NCI-H1930 (cell line): ENCODE measurements around the gene CDX1.

Source experiments
- DNase-seq, 2 experiments: peaks; one replicate each; lab custom pipeline; 2025; lab: John Stamatoyannopoulos, UW

CDX1 gene

DNA sequence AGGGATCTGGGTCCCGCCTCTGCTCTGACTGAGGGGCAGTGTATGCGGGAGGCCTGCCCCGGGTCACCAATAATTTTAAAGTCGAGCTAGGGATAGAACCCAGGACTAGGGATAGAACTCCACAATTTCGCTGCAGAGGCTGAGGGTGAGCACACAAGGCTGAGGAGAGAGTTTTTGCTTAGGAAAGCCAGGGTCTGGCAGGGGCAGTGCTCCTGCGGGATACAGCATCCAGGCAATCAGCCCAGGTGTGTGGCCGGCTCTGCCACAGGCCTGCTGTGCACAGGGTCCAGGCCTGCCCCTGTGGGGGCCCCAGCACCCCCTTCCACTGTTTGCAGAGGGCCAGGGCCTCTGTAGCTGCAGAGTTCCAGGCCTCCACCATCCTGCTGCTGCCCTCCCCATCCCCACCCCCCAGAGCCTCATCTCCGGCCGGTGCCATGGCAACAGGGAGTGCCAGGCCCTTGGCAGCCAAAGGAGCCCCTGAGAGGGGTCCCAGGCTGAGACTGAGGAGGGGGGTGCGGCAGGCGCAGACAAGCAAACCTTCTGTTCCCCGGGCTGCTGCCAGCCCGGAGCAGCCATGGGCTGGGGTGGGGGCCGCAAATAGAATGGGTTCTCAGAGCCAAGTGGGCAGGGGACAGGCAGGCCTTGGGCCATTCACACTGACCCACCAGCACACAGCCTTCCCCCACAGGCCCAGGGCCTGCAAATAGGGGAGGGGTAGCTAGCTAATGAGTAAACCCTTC, 19.5 kb upstream of the CDX1 start:
- no peak for DNase-seq

- DNase-seq, result no peak
Measured at GRCh38 chr5:150147670-150148069, 18.9 kb upstream of the CDX1 start.

- no peak for DNase-seq
Measured at GRCh38 chr5:150148117-150148927, 18.3 kb upstream of the CDX1 start.

DNA sequence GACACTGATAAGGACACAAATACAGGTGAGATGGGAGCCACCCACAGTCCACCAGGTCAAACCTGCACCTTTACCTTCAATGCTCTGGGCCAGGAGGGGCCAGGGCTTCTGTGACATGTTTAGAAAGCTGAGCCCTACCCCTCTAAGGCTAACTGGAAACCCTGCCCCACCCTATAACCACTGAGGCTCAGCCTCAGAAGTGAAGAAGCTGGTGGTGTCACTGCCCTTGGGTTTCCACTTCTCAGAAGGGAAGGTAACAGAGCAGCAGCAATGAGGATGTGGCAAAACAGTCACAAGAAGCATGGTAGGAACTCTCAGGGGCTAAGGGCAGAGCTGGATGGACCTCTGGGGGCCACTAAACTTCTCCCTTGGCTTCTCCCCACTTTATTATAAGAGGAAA, 17.0 kb upstream of the CDX1 start:
- DNase-seq, result no peak

DNA sequence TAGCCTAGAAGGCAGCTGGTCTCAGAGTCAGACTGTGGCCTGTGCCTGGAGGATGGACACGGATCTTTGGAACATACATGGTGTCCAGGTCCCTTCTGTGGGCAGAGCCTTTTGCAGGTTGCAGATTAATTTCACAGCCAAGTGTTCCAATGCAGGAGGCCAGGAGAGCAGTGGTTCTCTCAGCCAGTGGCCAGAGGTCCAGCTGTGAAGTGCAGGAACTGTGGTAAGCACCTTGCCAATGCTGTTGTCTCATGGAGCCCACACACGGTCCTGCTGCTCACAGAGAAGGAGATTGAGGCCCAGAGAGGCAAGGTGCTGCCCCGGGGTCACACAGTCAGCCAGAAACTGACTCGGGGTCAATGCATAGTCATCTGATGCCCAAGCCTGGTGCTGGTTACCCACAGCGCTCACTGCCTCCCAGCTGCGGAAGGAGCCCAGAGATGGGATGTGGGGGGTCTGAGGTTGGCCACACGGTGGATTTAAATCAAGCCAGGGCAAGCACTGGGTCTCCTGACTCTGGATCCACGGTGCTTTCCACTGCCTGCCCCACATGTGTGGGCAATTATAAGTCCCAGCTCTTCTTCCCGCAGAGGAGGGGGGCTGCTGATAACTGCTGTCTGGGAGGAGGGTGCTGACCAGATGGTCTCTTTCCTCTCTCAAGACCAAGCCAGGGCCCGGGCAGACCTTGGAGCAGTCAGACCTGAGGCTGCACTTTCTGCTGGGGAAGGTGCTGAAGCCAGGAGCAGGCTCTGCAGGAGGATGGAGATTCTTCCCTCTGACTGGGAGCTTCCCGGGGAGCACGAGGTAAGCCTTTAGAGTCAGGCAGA, 13.7 kb upstream of the CDX1 start:
- no peak for DNase-seq

DNA sequence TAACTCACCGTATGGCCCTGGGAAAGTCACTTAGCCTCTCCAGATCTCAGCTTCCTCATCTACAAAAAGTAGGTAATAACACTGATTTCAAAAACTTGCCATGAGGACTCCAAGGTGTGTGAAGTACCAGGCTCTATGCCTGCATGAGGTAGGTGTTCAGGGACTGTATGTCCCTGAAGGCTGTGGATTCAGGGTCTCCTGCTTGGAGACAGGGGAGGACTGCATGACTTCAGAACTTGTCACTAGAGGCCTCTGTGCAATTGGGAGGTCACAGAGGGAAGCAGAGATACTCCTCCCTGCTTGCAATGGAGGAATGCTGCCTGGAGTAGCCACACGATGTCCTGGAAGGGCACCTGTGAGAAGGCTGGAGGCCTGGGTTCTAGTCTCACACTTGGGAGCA, 13.1 kb upstream of the CDX1 start:
- no peak for DNase-seq

DNA sequence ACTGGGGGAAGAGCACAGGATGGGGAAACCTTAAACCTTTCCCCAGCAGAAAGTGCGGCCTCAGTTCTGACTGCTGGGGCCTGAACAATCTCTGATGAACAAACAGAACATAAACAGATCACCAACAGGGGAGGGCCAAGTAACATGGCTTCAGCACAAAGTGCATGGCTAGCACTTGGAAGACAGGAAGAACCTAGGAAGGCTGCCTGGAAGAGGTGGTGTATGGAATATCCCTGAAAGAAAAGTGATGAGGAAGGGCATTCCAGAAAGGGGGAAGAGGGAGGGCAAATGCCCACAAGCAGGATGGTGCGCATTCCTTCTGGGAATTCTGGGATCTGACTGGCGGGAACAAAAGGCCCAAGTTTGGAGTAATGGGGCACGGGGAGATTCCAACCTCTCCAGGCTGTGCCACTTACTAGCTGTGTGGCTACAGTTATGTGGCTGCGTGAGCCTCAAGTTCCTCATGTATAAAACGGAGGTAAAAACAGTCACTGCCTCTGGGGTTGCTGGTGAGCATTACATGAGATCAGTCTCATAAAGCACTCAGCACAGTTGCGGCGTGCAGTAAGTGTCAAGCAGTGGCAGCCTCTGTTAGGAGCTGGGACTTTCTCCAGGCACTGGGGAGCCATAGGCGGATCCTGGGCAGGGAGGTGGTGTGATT, 12.5 kb upstream of the CDX1 start:
- DNase-seq, result no peak

GRCh38 chr5:150154618-150155128, 11.9 kb upstream of the CDX1 start:
- DNase-seq, result no peak

DNA sequence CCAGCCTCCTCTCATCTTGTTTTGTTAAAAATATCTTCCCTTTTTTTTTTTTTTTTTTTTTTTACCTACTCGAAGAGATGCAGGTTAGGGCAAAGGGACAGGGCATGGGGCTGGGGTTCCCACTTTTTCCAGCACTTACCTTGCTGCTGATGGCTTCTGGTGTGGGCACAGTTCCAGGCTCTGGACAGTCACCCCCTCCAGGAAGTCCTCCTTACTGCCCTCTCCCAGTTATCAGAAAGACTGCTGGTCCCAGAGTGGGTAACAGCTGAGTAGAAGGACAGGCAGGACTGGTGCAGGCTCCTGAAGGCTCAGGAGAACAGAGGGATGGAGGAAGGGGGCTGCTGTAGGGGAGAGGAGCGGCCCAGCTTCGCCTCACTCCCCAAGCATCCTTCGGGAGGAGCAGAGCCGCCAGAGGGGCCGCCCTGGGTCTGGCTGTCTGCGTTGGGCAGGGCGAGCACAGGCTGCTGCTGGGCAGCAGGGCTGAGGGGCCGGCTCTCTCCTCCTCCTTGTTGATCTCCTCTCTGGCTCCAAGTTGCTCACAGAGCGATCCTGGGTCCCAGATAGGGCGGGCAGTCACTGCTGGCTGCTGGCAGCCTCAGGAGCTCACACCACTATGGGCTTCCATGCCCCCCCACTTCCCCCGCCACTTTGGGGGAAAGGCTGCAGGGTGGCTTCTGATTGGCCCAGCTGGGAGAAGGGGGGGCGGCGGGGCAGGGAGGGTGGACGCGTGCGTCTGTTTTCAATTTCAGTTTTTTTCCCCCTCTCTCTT, 11.1 kb upstream of the CDX1 start, which contains the start of gene PDGFRB:
Gene PDGFRB, minus strand, starts transcription at position 588 of the 769 bp plus-strand sequence. CDS start 18,798 bp downstream, outside the sequence.
- DNase-seq, result no peak

GRCh38 chr5:150156027-150156368, 10.6 kb upstream of the CDX1 start:
- DNase-seq, result no peak

- no peak for DNase-seq
Measured at GRCh38 chr5:150156540-150156939, 10.0 kb upstream of the CDX1 start.

DNA sequence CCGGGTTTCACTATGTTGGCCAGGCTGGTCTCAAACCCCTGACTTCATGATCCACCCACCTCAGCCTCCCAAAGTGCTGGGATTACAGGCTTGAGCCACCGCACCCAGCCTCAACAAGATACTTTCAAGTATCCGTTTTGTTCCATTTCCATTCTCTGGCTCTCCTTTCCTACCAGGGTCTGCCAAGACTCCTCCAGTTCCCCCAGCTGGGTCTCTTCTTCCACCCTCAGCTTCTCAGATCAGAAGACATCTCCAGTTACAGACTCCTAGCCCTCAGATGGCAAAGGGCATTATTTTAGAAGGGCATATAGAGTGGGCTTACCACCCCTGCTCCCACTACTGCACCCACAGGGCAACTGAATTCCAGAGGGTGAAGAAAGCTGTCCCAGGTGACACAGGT, 9.4 kb upstream of the CDX1 start:
- DNase-seq, result no peak

DNA sequence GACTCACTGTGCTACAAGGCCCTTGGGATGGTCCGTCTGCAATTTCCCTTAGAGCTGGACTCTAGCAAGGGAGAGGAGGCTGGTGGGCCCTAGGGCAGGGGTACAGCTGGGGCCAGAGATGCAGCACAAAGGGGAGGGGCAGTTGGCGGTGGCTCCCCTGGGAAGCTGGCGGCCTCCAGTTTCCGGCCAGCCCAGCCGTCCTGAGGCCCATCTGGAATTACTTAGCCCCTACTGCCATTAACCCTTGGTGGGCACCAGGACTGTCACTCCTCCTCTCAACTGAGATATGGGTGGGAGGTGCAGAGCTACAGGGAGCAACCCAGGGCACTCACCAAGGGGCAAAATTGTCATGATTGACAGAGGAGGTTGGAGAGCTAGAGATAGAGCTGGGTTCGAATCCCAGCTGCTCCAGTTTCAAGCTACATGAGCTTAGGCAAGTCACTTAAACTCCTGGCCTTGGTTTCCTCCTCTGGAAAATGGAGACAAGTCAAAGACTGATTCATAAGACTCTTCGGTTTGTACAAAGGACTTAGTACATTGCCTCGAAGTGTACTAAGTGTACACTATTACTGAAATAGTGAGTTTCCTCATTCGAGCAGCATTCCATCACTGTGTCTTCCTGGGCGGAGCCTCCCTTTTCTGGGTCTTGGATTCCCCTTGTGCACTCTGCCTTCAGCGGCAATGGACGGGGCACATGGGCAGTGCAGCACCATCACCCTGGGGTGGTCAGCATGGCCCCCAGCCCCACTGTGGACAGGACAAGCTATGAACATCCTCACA, 8.2 kb upstream of the CDX1 start:
- DNase-seq, result no peak

DNA sequence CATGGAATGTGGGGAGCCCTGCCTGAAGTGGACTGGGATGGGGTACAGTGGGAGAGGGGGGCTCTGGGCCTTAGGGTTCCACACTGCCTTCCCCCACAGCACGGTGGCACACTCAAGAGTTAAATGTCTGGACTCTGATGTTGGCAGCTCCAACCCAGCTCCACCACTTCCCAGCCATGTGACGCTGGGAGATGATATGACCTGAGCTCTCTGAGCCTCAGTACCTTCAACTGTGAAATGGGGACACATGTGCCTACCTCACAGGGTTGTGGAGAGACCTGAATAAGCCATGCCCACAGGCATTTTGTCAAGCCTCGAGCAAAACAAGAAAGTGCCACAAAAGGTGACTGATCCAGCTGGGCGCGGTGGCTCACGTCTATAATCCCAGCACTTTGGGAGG, 7.5 kb upstream of the CDX1 start:
- no peak for DNase-seq

GRCh38 chr5:150159741-150160179, 6.8 kb upstream of the CDX1 start:
- no peak for DNase-seq

GRCh38 chr5:150160448-150161081, 6.0 kb upstream of the CDX1 start:
- DNase-seq, result no peak

DNA sequence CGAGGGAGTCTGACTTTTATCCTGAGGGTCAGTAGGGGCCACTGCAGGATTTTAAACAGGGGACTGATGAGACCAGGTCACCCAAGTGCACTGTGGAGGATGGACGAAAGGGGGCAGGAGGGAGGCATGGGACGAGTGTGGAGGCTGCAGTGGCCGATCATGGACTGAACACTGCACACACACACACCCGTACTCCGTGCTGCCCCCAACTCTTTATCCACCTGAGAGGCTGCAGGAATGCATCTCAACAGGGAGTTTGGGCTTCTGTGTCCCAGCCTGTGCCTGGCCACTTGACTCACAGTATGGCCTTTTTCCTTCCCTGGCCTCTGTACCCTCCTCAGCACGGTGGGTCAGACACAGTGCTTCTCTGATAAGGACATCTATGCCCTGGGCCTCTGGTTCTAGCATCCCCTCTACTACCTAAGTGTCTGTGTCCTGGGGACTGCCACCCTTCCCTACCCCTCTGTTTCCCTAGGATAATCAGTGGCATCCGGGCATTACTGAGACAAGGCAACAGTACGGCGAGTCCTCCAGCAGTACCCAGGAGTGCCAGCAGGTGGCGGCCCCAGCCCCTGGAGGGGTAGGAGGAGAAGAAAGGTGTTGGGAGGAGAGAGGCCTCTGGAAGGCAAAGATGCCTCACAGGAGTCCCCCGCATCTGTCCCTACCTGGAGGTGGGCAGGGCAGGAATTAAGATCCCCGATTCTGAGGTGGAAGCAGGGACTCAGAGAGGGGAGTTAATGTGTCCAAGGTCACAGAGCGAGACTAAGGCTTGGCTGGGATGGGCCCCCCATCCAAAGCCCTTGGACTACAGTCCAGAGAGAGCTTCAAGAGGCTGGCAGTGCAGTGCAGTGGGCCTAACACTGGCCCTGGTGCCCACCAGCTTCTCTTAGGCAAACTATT, 5.1 kb upstream of the CDX1 start:
- peak; percentile 6 to 29 for DNase-seq

GRCh38 chr5:150162142-150162513, 4.5 kb upstream of the CDX1 start:
- no peak for DNase-seq

- no peak for DNase-seq
Measured at GRCh38 chr5:150163035-150163434, 3.5 kb upstream of the CDX1 start.
